ENCODE measurements around the gene PDS5A. TPM values are rescaled to one million over a fixed set of nuclear protein-coding genes. Genes with fewer than 3 reads are reported as not detected.
"Not testable (repeated sequence)": the region's sequence is repeated elsewhere in the genome, so short reads cannot be mapped to it uniquely, and the experiment has no call there.

Gene PDS5A
- total and polyA plus RNA-seq, 11 donors = 10.9 to 41.6 (median 30.3) TPM

DNA sequence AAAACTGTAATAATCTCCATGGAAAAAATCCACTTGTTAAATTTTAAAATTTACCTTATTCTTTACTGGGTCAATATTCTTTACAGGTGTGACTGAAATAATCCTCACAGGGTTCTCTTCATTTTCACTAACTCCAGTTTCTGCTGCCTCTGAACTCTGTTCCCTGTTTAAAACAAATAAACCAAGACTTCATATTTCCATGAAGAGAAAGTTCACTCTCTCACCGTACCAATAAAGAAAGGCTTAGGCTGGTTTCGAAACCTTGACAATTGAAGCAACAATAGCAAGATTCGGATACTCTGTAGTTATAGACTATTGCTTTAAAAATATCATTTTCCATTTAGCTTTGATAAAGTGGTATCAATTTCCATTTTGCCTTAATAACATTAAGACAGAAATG is 135.8 kb downstream of the PDS5A start:
- Histone ChIP-seq H3K36me3 (peaks cover 0 to 99% (median 91%) of the 10 kb centered on the region in 9 donors), H3K4me3 (no peak overlapping the region)
- no peak for ATAC-seq

GRCh38 chr4:39840516-39840915 is 137.2 kb downstream of the PDS5A start:
- intact Hi-C loops (cut with DNase I) = loop anchor here in 1 of 10 donors (10.0 kb wide), 1 partner anchor 146 kb away; the partner anchor contains the start of gene UBE2K
- not testable (repeated sequence) for H3K27me3 ChIP-seq, H3K4me3 ChIP-seq, H3K27ac ChIP-seq, ATAC-seq, H3K4me1 ChIP-seq, DNase-seq, H3K9me3 ChIP-seq
- 92 to 98% (median 96%) methylated on average over 14 of the region's 14 CpGs for WGBS, 4 donors
- peaks cover 0 to 99% (median 91%) of the 10 kb centered on the region in 9 donors for H3K36me3 ChIP-seq

More for the DNA sequence above, 135.8 kb downstream of the PDS5A start:
- no peak for DNase-seq
- 96 to 99% (median 99%) methylated on average over 3 of the region's 3 CpGs for WGBS, 4 donors
- no peak overlapping the region for H3K27ac ChIP-seq
- H3K27me3 ChIP-seq = no peaks in the 10 kb centered on the region
- no peaks in the 10 kb centered on the region for H3K9me3 ChIP-seq
- TF ChIP-seq, protein P1, sequence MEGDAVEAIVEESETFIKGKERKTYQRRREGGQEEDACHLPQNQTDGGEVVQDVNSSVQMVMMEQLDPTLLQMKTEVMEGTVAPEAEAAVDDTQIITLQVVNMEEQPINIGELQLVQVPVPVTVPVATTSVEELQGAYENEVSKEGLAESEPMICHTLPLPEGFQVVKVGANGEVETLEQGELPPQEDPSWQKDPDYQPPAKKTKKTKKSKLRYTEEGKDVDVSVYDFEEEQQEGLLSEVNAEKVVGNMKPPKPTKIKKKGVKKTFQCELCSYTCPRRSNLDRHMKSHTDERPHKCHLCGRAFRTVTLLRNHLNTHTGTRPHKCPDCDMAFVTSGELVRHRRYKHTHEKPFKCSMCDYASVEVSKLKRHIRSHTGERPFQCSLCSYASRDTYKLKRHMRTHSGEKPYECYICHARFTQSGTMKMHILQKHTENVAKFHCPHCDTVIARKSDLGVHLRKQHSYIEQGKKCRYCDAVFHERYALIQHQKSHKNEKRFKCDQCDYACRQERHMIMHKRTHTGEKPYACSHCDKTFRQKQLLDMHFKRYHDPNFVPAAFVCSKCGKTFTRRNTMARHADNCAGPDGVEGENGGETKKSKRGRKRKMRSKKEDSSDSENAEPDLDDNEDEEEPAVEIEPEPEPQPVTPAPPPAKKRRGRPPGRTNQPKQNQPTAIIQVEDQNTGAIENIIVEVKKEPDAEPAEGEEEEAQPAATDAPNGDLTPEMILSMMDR (IDR thresholded peaks at IDR 0.05) = no peak
- no peak for TF ChIP-seq POLR2A (IDR thresholded peaks at IDR 0.05)
- H3K4me1 ChIP-seq = no peaks in the 10 kb centered on the region
- intact Hi-C loops (cut with DNase I) = loop anchor here in 1 of 10 donors (10.0 kb wide), 1 partner anchor 147 kb away; the partner anchor contains the start of gene UBE2K

- intact Hi-C loops (cut with DNase I) = loop anchor here in 1 of 10 donors (10.0 kb wide), 1 partner anchor 145 kb away; the partner anchor contains the start of gene UBE2K
- WGBS, 4 donors = 94 to 97% (median 96%) methylated on average over 9 of the region's 9 CpGs
- peaks cover 0 to 99% (median 91%) of the 10 kb centered on the region in 9 donors for H3K36me3 ChIP-seq
Measured at GRCh38 chr4:39840027-39840426, 137.7 kb downstream of the PDS5A start.

DNA sequence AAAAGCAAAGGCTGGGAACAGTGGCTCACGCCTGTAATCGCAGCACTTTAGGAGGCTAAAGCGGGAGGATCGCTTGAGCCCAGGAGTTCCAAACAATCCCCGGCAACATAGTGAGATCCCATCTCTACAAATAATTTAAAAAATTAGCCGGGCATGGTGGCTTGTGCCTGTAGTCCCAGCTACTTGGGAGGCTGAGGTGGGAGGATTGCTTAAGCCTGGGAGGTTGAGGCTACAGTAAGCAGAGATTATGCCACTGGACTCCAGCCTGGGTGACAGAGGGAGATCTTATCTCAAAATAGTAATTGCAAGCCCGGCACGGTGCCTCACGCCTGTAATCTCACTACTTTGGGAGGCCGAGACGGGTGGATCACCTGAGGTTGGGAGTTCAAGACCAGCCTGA is 139.3 kb downstream of the PDS5A start:
- H3K9me3 ChIP-seq; ATAC-seq; intact Hi-C loops (cut with DNase I); H3K4me1 ChIP-seq; H3K27me3 ChIP-seq; H3K4me3 ChIP-seq; H3K27ac ChIP-seq; DNase-seq: not testable (repeated sequence)
- peaks cover 0 to 98% (median 91%) of the 10 kb centered on the region in 9 donors for H3K36me3 ChIP-seq
- 97 to 98% (median 97%) methylated on average over 11 of the region's 11 CpGs for WGBS, 4 donors

More at GRCh38 chr4:39840027-39840426, 137.7 kb downstream of the PDS5A start:
- H3K9me3 ChIP-seq = no peaks in the 10 kb centered on the region
- DNase-seq (no peak), ATAC-seq (no peak)
- no peak overlapping the region for H3K4me3 ChIP-seq
- no peaks in the 10 kb centered on the region for H3K27me3 ChIP-seq
- TF ChIP-seq, protein P1 (IDR thresholded peaks at IDR 0.05) = no peak
- TF ChIP-seq POLR2A (IDR thresholded peaks at IDR 0.05) = no peak
- no peak overlapping the region for H3K27ac ChIP-seq
- no peaks in the 10 kb centered on the region for H3K4me1 ChIP-seq

- DNase-seq = no peak
- no peak for TF ChIP-seq POLR2A (IDR thresholded peaks at IDR 0.05)
- TF ChIP-seq, protein P1 (IDR thresholded peaks at IDR 0.05) = no peak
- peaks cover 0 to 95% (median 88%) of the 10 kb centered on the region in 9 donors for H3K36me3 ChIP-seq
- no peaks in the 10 kb centered on the region for H3K27me3 ChIP-seq
- 71 to 85% (median 77%) methylated on average over 1 of the region's 1 CpG for WGBS, 4 donors
- H3K27ac ChIP-seq = no peak overlapping the region
- intact Hi-C loops (cut with DNase I) = no loop called here
- H3K4me1 ChIP-seq = peaks cover 0 to 9% (median 0%) of the 10 kb centered on the region in 12 donors
- no peaks in the 10 kb centered on the region for H3K9me3 ChIP-seq
- H3K4me3 ChIP-seq = no peak overlapping the region
- ATAC-seq = no peak
Measured at GRCh38 chr4:39834269-39834668, 143.4 kb downstream of the PDS5A start.

Measured in heart left ventricle (tissue), 16 donors.